Fibroblast of skin of back (primary cell): ENCODE measurements around the gene BTF3L4.
A peak's percentile ranks its signal among the peaks of the same experiment; 100 is the strongest.

Experiments used
- DNase-seq: peaks from one replicate; pipeline ENCODE4 v3.0.0-alpha.2; 2013

Gene BTF3L4

GRCh38 chr1:52127181-52128180, 71.4 kb downstream of the BTF3L4 start:
- peak; percentile 69 for DNase-seq

GRCh38 chr1:52139817-52140540, 83.9 kb downstream of the BTF3L4 start:
- DNase-seq, result peak; percentile 67
